ENCODE results near the gene NADK2. TPM values are rescaled to one million over a fixed set of nuclear protein-coding genes. Genes with fewer than 3 reads are reported as not detected.

NADK2 gene
- total RNA-seq, 4 donors from 2014 or later = 44.6 to 74.8 (median 59.5) TPM

GRCh38 chr5:36261186-36261585 lies 19.5 kb upstream of the NADK2 start:
- no peak for DNase-seq (ENCODE audit: extremely low spot score)
- WGBS = 90% methylated on average over 6 of the region's 6 CpGs
- H3K36me3 ChIP-seq = peaks cover 0 to 8% (median 0%) of the 10 kb centered on the region in 4 donors
- H3K27me3 ChIP-seq = no peaks in the 10 kb centered on the region
- intact Hi-C loops (cut with DNase I) = no loop called here
- no peaks in the 10 kb centered on the region for H3K4me1 ChIP-seq
- TF ChIP-seq POLR2A (IDR thresholded peaks at IDR 0.05; ENCODE audit: low read depth) = no peak
- no peaks in the 10 kb centered on the region for H3K9me3 ChIP-seq
- H3K4me3 ChIP-seq = no peak overlapping the region
- no peak overlapping the region for H3K27ac ChIP-seq (replicated peaks in 1 of 4)

DNA sequence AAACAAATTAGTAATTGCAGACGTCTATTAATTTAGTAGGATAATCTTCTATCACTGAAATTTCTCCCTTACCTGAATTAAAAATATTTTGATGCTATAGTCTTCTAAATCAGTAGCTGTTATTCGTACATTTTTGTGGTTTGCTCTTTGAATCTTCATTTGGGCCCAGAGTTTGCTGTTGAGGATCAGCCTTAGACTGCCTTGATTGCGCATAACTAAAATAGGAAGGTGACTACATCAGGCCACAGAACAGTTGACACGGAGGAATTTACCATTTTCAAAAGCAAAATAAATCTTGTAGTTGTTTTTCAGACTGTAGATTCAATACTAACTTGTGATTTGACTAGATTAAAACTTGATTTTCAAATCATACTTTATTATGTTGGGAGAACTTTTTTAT lies 11.8 kb upstream of the NADK2 start:
- TF ChIP-seq CTCF (IDR thresholded peaks at IDR 0.05) = no peak
- no peak for TF ChIP-seq POLR2AphosphoS5 (IDR thresholded peaks at IDR 0.05)
- TF ChIP-seq EP300 (IDR thresholded peaks at IDR 0.05) = no peak
- TF ChIP-seq POLR2A (IDR thresholded peaks at IDR 0.05; ENCODE audit: low read depth) = no peak
- Histone ChIP-seq H3K4me3 (no peak overlapping the region), H3K9me3 (no peaks in the 10 kb centered on the region), H3K27ac (replicated peaks in 1 of 4) (peak overlapping the region; percentile 65 to 72 (median 70)), H3K27me3 (no peaks in the 10 kb centered on the region), H3K36me3 (no peaks in the 10 kb centered on the region), H3K4me1 (peaks cover 3 to 47% (median 38%) of the 10 kb centered on the region in 4 donors)
- WGBS = 69% methylated on average over 4 of the region's 4 CpGs
- DNase-seq (ENCODE audit: extremely low spot score) = no peak
- intact Hi-C loops (cut with DNase I) = no loop called here

GRCh38 chr5:36252722-36253365 lies 11.1 kb upstream of the NADK2 start:
- no peaks in the 10 kb centered on the region for H3K27me3 ChIP-seq
- DNase-seq (ENCODE audit: extremely low spot score) = no peak
- H3K27ac ChIP-seq (replicated peaks in 1 of 4) = peak overlapping the region; percentile 65 to 72 (median 70)
- peaks cover 3 to 47% (median 38%) of the 10 kb centered on the region in 4 donors for H3K4me1 ChIP-seq
- 53% methylated on average over 3 of the region's 3 CpGs for WGBS
- H3K36me3 ChIP-seq = no peaks in the 10 kb centered on the region
- H3K4me3 ChIP-seq = no peak overlapping the region
- no peaks in the 10 kb centered on the region for H3K9me3 ChIP-seq
- TF ChIP-seq POLR2AphosphoS5 (IDR thresholded peaks at IDR 0.05) (peak in 1 of 2 donors; percentile 13), CTCF (IDR thresholded peaks at IDR 0.05) (no peak), EP300 (IDR thresholded peaks at IDR 0.05) (no peak), POLR2A (IDR thresholded peaks at IDR 0.05; ENCODE audit: low read depth) (no peak)
- intact Hi-C loops (cut with DNase I) = no loop called here

GRCh38 chr5:36251218-36251617 lies 9.5 kb upstream of the NADK2 start:
- no peak for DNase-seq (ENCODE audit: extremely low spot score)
- intact Hi-C loops (cut with DNase I) = no loop called here
- no peaks in the 10 kb centered on the region for H3K9me3 ChIP-seq
- no peaks in the 10 kb centered on the region for H3K27me3 ChIP-seq
- no peaks in the 10 kb centered on the region for H3K36me3 ChIP-seq
- TF ChIP-seq POLR2A (IDR thresholded peaks at IDR 0.05; ENCODE audit: low read depth) (no peak), EP300 (IDR thresholded peaks at IDR 0.05) (no peak), CTCF (IDR thresholded peaks at IDR 0.05) (no peak), POLR2AphosphoS5 (IDR thresholded peaks at IDR 0.05) (no peak)
- peak overlapping the region in 3 of 4 donors; percentile 35 to 72 (median 71) for H3K27ac ChIP-seq (replicated peaks in 1 of 4)
- whole genome bisulfite sequencing = 84% methylated on average over 3 of the region's 3 CpGs
- no peak overlapping the region for H3K4me3 ChIP-seq
- H3K4me1 ChIP-seq = peaks cover 3 to 47% (median 38%) of the 10 kb centered on the region in 4 donors

GRCh38 chr5:36250427-36250826 lies 8.7 kb upstream of the NADK2 start:
- Histone ChIP-seq H3K4me1 (peaks cover 3 to 47% (median 38%) of the 10 kb centered on the region in 4 donors), H3K36me3 (no peaks in the 10 kb centered on the region), H3K9me3 (no peaks in the 10 kb centered on the region), H3K27me3 (no peaks in the 10 kb centered on the region), H3K4me3 (no peak overlapping the region), H3K27ac (replicated peaks in 1 of 4) (peak overlapping the region in 3 of 4 donors; percentile 35 to 72 (median 71))
- TF ChIP-seq POLR2A (IDR thresholded peaks at IDR 0.05; ENCODE audit: low read depth) (no peak), POLR2AphosphoS5 (IDR thresholded peaks at IDR 0.05) (no peak), EP300 (IDR thresholded peaks at IDR 0.05) (no peak), CTCF (IDR thresholded peaks at IDR 0.05) (no peak)
- DNase-seq (ENCODE audit: extremely low spot score) = no peak
- intact Hi-C loops (cut with DNase I) = no loop called here
- 64% methylated on average over 4 of the region's 4 CpGs for WGBS
